ENCODE measurements around the gene B3GALT5.
"Not testable (repeated sequence)": the region's sequence is repeated elsewhere in the genome, so short reads cannot be mapped to it uniquely, and the experiment has no call there.

B3GALT5 gene

DNA sequence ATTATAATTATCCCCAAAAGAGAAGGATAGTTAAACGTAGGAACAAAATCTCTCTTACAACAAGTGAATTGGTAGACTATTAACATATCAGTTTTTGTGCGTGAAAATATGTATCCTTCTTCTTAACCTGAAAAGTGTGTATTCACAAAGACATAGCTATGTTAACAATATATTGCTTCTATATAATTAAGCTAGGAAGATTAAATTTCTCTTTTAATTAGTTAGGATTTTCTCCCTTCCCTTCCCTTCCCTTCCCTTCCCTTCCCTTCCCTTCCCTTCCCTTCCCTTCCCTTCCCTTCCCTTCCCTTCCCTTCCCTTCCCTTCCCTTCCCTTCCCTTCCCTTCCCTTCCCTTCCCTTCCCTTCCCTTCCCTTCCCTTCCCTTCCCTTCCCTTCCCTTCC, 29.2 kb upstream of the B3GALT5 start:
- WGBS, 2 experiments (ENCODE audit: insufficient coverage in 2 of 2): no CpG with 5 or more reads among the region's 2 CpGs
- H3K9me3 ChIP-seq (ENCODE audit: control insufficient read depth, low read length); H3K27ac ChIP-seq (ENCODE audit: low read depth, low read length, severe bottlenecking); H3K4me3 ChIP-seq (ENCODE audit: extremely low read depth, insufficient read depth, low read length, poor library complexity, severe bottlenecking); H3K36me3 ChIP-seq (ENCODE audit: control insufficient read depth, insufficient read depth, low read length); H3K4me1 ChIP-seq (ENCODE audit: control insufficient read depth, insufficient read depth, low read length, poor library complexity, severe bottlenecking): not testable (repeated sequence)

DNA sequence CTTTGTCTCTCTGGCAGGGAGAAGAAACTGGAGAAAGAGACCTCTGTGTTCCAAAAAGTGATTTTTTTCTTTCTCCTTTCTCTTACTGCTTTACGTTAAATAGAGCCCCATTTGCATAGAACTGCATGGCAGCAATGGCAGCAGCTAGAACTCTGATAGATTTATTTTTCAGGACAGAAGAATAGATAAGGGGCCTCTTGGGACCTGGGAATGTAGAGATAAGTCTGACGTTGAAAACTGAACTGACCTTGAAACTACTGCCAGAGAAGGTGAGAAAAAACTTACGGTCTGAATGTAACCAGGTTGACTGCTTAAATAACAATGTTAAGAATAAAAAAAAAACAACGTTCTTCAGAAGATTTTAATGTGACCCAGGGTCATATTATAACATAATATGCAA, 25.4 kb upstream of the B3GALT5 start:
- Histone ChIP-seq H3K27ac (ENCODE audit: low read depth, low read length, severe bottlenecking) (no peak overlapping the region), H3K9me3 (ENCODE audit: control insufficient read depth, low read length) (peaks cover 8% of the 10 kb centered on the region), H3K4me1 (ENCODE audit: control insufficient read depth, insufficient read depth, low read length, poor library complexity, severe bottlenecking) (no peaks in the 10 kb centered on the region), H3K4me3 (ENCODE audit: extremely low read depth, insufficient read depth, low read length, poor library complexity, severe bottlenecking) (no peak overlapping the region), H3K36me3 (ENCODE audit: control insufficient read depth, insufficient read depth, low read length) (no peaks in the 10 kb centered on the region)
- 78 to 83% methylated on average over 1 to 2 of the region's 4 CpGs for WGBS, 2 experiments (ENCODE audit: insufficient coverage in 2 of 2)

DNA sequence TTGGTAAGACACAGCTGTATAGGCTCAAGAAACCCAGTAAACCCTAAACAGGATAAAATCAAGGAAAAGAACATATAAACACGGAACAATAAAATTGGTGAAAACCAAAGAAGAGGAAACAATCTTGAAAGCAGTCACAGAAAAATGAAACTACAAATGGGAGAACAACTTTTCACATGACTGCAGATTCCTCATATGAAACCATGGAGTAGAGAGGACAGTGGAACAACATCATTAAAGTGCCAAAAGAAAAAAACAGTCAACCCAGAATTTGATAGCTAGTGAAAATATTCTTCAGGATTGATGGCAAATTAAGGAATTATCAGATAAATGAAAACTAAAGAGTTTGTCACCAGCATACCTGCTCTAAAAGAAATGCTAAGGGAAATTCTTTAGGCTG, 23.9 kb upstream of the B3GALT5 start:
- H3K4me1 ChIP-seq (ENCODE audit: control insufficient read depth, insufficient read depth, low read length, poor library complexity, severe bottlenecking): no peaks in the 10 kb centered on the region
- H3K27ac ChIP-seq (ENCODE audit: low read depth, low read length, severe bottlenecking): no peak overlapping the region
- no peaks in the 10 kb centered on the region for H3K36me3 ChIP-seq (ENCODE audit: control insufficient read depth, insufficient read depth, low read length)
- H3K9me3 ChIP-seq (ENCODE audit: control insufficient read depth, low read length): peaks cover 8% of the 10 kb centered on the region
- no peak overlapping the region for H3K4me3 ChIP-seq (ENCODE audit: extremely low read depth, insufficient read depth, low read length, poor library complexity, severe bottlenecking)
- WGBS, 2 experiments (ENCODE audit: insufficient coverage in 2 of 2): no CpG with 5 or more reads among the region's 1 CpG

DNA sequence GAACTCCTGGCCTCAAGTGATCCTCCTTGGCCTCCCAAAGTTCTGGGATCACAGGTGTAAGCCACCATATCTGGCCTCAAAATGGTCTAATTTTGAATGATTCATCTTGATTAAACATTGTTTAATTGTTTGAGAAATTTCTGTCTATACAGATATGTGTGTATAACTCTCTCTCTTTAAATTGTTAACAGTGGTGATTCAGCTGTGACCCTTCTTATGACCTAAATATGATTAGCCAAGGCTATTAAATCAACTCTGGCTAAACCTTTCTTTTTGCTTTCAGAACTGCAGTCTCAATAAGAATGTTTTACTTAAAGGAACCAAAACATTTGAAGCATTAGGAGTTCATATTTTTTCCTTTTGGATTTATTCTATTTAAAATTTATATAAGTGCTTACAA, 19.2 kb upstream of the B3GALT5 start:
- no peak overlapping the region for H3K4me3 ChIP-seq (ENCODE audit: extremely low read depth, insufficient read depth, low read length, poor library complexity, severe bottlenecking)
- peaks cover 6% of the 10 kb centered on the region for H3K9me3 ChIP-seq (ENCODE audit: control insufficient read depth, low read length)
- no peaks in the 10 kb centered on the region for H3K36me3 ChIP-seq (ENCODE audit: control insufficient read depth, insufficient read depth, low read length)
- H3K27ac ChIP-seq (ENCODE audit: low read depth, low read length, severe bottlenecking): no peak overlapping the region
- no peaks in the 10 kb centered on the region for H3K4me1 ChIP-seq (ENCODE audit: control insufficient read depth, insufficient read depth, low read length, poor library complexity, severe bottlenecking)

DNA sequence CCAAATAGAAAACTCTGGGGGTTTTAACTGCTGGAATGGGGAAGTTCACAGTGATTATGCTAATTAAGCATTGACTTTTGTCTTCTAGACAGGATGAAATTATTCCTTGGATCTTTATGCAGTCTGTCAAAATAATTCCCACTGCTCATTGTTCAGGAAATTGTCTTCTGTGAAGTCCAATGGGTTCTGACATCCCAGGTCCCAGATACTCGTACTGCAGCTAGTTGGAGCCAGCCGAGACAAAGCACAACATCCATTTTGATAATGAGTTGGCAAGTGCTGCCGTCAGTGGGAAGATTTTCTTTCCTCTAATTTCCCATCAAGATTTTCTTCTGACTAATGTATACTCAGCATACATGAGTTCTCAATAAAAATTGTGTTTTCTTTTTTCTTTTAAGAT, 17.3 kb upstream of the B3GALT5 start:
- no peaks in the 10 kb centered on the region for H3K36me3 ChIP-seq (ENCODE audit: control insufficient read depth, insufficient read depth, low read length)
- H3K27ac ChIP-seq (ENCODE audit: low read depth, low read length, severe bottlenecking): no peak overlapping the region
- WGBS, 2 experiments (ENCODE audit: insufficient coverage in 2 of 2): 93% methylated on average over 3 of the region's 3 CpGs
- H3K4me1 ChIP-seq (ENCODE audit: control insufficient read depth, insufficient read depth, low read length, poor library complexity, severe bottlenecking): no peaks in the 10 kb centered on the region
- no peaks in the 10 kb centered on the region for H3K9me3 ChIP-seq (ENCODE audit: control insufficient read depth, low read length)
- H3K4me3 ChIP-seq (ENCODE audit: extremely low read depth, insufficient read depth, low read length, poor library complexity, severe bottlenecking): no peak overlapping the region

DNA sequence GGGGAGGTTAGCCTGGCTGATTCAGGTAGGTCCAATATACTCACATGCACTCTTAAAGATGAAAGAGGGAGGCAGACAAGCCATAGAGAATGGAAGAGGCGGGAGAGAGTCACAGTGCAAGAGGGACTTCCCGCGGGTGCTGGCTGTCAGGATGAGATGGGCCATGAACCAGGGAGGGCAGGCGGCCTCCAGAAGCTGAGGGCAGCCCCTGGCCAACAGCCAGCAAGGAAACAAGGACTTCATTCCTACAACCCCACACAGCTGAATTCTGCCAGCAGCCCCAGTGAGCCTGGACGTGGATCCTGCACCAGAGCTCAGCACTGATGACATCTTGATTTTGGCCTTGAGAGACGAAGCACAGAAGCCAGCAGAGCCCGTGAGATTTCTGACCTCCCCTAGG, 15.1 kb upstream of the B3GALT5 start:
- Histone ChIP-seq H3K4me1 (ENCODE audit: control insufficient read depth, insufficient read depth, low read length, poor library complexity, severe bottlenecking) (peaks cover 7% of the 10 kb centered on the region), H3K27ac (ENCODE audit: low read depth, low read length, severe bottlenecking) (no peak overlapping the region), H3K9me3 (ENCODE audit: control insufficient read depth, low read length) (no peaks in the 10 kb centered on the region), H3K36me3 (ENCODE audit: control insufficient read depth, insufficient read depth, low read length) (no peaks in the 10 kb centered on the region), H3K4me3 (ENCODE audit: extremely low read depth, insufficient read depth, low read length, poor library complexity, severe bottlenecking) (no peak overlapping the region)
- WGBS, 2 experiments (ENCODE audit: insufficient coverage in 2 of 2): 81 to 91% methylated on average over 5 to 6 of the region's 7 CpGs

DNA sequence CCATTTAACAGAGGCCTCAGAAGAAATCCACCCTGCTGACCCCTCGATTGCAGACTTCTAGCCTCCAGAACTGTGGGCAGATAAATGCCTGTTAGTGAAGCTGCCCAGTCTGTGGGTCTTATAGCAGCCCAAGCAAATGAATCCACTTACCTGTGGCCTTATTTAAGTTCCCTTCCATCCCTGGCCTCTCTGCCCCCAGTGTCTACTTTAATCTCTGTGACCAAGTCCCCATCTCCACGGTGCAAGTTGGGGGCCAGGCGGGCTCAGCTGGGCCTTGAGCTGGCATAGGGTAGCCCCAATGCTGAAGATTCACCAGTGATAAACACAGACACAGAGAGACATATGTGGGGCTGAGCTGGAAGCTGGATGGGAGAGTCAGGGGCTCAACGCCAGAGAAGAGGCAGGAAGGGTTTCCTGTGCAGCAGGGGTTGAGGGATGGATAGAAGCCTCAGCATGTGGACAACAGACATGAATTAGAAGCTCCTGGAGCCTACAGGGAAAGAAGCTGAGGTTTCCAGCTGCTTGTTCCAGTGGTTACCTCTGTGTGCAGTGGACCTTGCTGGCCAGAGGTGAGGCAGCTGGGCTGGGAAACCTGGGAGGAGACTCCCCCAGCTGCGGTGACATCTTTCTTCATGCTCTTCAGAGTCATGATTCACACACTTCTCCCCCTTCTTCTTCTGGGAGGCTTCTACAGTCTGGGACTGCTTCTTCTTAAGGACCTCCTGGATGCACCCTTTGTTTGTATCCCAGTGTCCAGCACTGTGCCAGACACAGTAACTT, 13.4 kb upstream of the B3GALT5 start:
- peaks cover 7% of the 10 kb centered on the region for H3K4me1 ChIP-seq (ENCODE audit: control insufficient read depth, insufficient read depth, low read length, poor library complexity, severe bottlenecking)
- H3K9me3 ChIP-seq (ENCODE audit: control insufficient read depth, low read length): no peaks in the 10 kb centered on the region
- no peak overlapping the region for H3K4me3 ChIP-seq (ENCODE audit: extremely low read depth, insufficient read depth, low read length, poor library complexity, severe bottlenecking)
- WGBS, 2 experiments (ENCODE audit: insufficient coverage in 2 of 2): 84 to 90% methylated on average over 4 to 5 of the region's 5 CpGs
- H3K36me3 ChIP-seq (ENCODE audit: control insufficient read depth, insufficient read depth, low read length): no peaks in the 10 kb centered on the region
- H3K27ac ChIP-seq (ENCODE audit: low read depth, low read length, severe bottlenecking): no peak overlapping the region

DNA sequence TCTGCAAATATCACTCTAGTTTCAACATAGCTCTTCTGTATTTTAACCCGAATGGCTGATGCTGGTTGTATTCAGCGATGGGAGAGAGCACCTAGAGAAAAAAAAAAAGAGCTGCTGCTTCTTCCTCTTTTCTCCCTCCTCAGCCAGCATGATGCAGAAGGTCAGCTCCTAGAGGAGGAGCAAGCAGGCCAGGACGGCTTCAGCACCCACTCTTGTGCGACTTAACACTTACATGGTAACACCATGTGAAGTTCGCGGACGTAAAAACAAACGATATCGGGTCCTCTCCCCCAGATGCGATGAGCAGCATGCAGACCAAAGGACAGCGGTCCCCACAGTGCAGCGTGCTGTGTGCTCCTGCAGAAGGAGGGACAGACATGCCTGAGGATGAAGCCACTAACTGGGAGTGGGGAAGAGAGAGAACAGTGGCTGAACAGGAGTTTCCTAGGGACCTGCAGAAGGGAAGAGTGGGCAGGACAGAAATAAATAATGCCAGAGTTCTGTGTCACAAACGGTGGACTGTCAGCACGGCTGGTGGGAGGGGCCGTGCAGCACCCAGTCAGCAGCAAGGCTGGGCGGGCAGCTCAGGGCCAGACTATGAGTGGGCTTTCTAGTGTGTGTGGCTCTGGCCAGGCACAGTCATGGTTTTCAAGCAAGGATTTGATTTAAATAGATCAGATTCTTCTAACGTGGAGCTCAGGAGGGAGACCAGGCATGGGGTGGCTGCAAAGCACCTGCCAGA, 11.4 kb upstream of the B3GALT5 start:
- Histone ChIP-seq H3K4me1 (ENCODE audit: control insufficient read depth, insufficient read depth, low read length, poor library complexity, severe bottlenecking) (peaks cover 7% of the 10 kb centered on the region), H3K36me3 (ENCODE audit: control insufficient read depth, insufficient read depth, low read length) (no peaks in the 10 kb centered on the region), H3K27ac (ENCODE audit: low read depth, low read length, severe bottlenecking) (no peak overlapping the region), H3K9me3 (ENCODE audit: control insufficient read depth, low read length) (no peaks in the 10 kb centered on the region), H3K4me3 (ENCODE audit: extremely low read depth, insufficient read depth, low read length, poor library complexity, severe bottlenecking) (no peak overlapping the region)
- WGBS, 2 experiments (ENCODE audit: insufficient coverage in 2 of 2): 83 to 84% methylated on average over 15 to 16 of the region's 17 CpGs

DNA sequence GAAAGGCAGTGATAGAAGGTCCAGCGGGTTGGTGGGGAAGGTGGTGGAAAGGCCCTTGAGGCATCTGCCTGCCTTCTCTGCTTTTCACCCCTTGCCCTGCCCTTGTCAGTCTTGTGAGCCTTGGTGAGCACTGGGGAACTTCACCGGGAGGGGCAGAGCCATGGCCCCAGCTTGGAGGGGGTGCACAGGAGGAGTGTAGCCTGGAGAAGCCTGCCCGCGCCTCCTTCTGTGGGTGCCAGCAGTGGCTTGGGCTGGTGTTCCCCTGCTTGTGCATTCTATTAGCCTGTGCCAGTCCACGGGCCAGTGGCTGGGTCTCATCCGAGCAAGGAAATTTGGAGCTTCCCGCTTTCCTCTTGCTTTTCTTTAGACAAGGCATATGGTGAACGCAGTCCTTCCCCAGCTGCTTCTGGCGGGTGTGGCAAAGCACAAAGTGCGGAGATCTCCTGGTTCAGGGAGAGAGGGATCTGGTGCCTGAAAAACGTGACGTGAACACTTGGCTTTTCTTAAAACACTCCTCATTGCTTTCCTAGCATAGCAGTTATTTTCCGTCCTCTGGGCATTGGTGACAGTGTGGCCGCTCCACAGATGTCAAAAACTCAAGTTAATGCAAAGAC, 10.6 kb upstream of the B3GALT5 start:
- Histone ChIP-seq H3K4me3 (ENCODE audit: extremely low read depth, insufficient read depth, low read length, poor library complexity, severe bottlenecking) (no peak overlapping the region), H3K36me3 (ENCODE audit: control insufficient read depth, insufficient read depth, low read length) (no peaks in the 10 kb centered on the region), H3K27ac (ENCODE audit: low read depth, low read length, severe bottlenecking) (no peak overlapping the region), H3K9me3 (ENCODE audit: control insufficient read depth, low read length) (no peaks in the 10 kb centered on the region), H3K4me1 (ENCODE audit: control insufficient read depth, insufficient read depth, low read length, poor library complexity, severe bottlenecking) (peaks cover 7% of the 10 kb centered on the region)
- WGBS, 2 experiments (ENCODE audit: insufficient coverage in 2 of 2): 90 to 98% methylated on average over 12 to 14 of the region's 14 CpGs

DNA sequence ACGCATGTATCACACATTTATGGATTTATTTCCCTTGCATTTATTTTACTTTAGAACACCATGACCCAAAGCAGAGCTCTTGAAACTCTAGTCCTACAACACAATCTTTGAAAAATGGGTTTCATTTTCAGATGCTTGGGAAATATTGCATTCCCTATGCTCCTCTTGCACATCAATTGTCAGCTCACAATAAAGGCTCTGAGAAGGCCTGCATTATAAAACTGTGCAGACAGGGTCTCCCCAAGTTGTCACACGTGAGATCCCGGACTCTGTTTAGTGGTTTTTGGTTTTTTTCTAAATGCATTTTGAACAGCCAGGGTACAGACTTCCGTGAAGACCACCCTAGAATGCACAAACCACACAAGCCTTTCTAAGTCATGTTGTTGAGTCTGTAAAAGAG, 9.9 kb upstream of the B3GALT5 start:
- H3K36me3 ChIP-seq (ENCODE audit: control insufficient read depth, insufficient read depth, low read length): no peaks in the 10 kb centered on the region
- H3K27ac ChIP-seq (ENCODE audit: low read depth, low read length, severe bottlenecking): no peak overlapping the region
- no peak overlapping the region for H3K4me3 ChIP-seq (ENCODE audit: extremely low read depth, insufficient read depth, low read length, poor library complexity, severe bottlenecking)
- WGBS, 2 experiments (ENCODE audit: insufficient coverage in 2 of 2): 100% methylated on average over 1 of the region's 4 CpGs; no CpG with 5 or more reads in 1 of the 2 experiments
- H3K4me1 ChIP-seq (ENCODE audit: control insufficient read depth, insufficient read depth, low read length, poor library complexity, severe bottlenecking): peaks cover 7% of the 10 kb centered on the region
- no peaks in the 10 kb centered on the region for H3K9me3 ChIP-seq (ENCODE audit: control insufficient read depth, low read length)

DNA sequence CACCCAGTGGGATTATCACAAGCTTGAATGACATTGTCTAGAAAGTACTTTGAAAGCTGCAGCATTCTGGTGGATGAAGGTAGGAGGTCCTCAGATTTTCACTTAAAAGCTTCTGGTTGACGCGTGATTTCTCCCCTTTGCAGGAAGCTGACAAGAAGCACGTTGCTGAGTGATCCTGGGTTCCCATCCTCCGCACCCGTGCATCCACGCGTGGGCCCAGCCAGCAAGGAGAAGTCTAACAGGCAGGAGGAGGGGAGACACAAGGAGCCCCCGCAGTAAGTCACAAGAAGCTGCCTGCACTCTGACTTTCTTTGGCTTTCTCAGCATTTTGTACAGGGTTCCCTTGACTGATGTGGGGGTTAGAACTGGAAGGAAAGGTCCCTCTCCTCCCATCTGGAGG, 7.8 kb upstream of the B3GALT5 start:
- H3K4me1 ChIP-seq (ENCODE audit: control insufficient read depth, insufficient read depth, low read length, poor library complexity, severe bottlenecking): peaks cover 7% of the 10 kb centered on the region
- H3K27ac ChIP-seq (ENCODE audit: low read depth, low read length, severe bottlenecking): no peak overlapping the region
- 93 to 97% methylated on average over 8 of the region's 8 CpGs for whole genome bisulfite sequencing, 2 experiments (ENCODE audit: insufficient coverage in 2 of 2)
- no peaks in the 10 kb centered on the region for H3K36me3 ChIP-seq (ENCODE audit: control insufficient read depth, insufficient read depth, low read length)
- no peaks in the 10 kb centered on the region for H3K9me3 ChIP-seq (ENCODE audit: control insufficient read depth, low read length)
- H3K4me3 ChIP-seq (ENCODE audit: extremely low read depth, insufficient read depth, low read length, poor library complexity, severe bottlenecking): no peak overlapping the region
